Adrenal gland (tissue), 5 donors: ENCODE measurements around the gene HCFC1.

ENCODE experiments used
- CTCF ChIP-seq, 6 experiments: fragments of 450-650 bp in 4 of 6; fragments of 200-600 bp in 2 of 6; sonication (generic) in 1 of 6; IDR thresholded peaks; 1 replicate in 5 of 6; 2 replicates in 1 of 6; pipeline versions ENCODE4 v1.5.1 to v1.8.0; 2016 to 2021; ENCODE audit warnings: antibody characterized with exemption in 6 of 6, mild to moderate bottlenecking in 2 of 6, moderate library complexity in 1 of 6
- POLR2A ChIP-seq, 2 donors: fragments of 450-650 bp; IDR thresholded peaks; one replicate each; pipeline ENCODE4 v1.6.1; 2017; ENCODE audit warnings: antibody characterized with exemption in 2 of 2, mild to moderate bottlenecking in 2 of 2, moderate library complexity in 1 of 2
- donor health status: DM: no; HTN: no; CAD: no.

GRCh38 chrX:153937056-153937455 lies 34.6 kb downstream of the HCFC1 start:
- TF ChIP-seq CTCF (IDR thresholded peaks at IDR 0.05): no peak
- TF ChIP-seq POLR2A (IDR thresholded peaks at IDR 0.05): no peak
